ENCODE results near the gene PTBP3.
A peak's percentile ranks its signal among the peaks of the same experiment; 100 is the strongest.

- TF ChIP-seq CTCF (conservative IDR thresholded peaks at IDR 0.05; ENCODE audit: low read depth, low read length): no peak
- TF ChIP-seq ELK1 (IDR thresholded peaks at IDR 0.05; ENCODE audit: borderline replicate concordance, low read depth, low read length): no peak
- no peak for TF ChIP-seq RCOR1 (IDR thresholded peaks at IDR 0.05; ENCODE audit: insufficient replicate concordance, low read length)
- no peak for TF ChIP-seq RFX5 (IDR thresholded peaks at IDR 0.05; ENCODE audit: low read depth, low read length)
- TF ChIP-seq SMC3 (IDR thresholded peaks at IDR 0.05; ENCODE audit: low read depth, low read length): no peak
- TF ChIP-seq POLR2A (IDR thresholded peaks at IDR 0.05; ENCODE audit: low read depth, low read length): no peak
- TF ChIP-seq CEBPB (IDR thresholded peaks at IDR 0.05; ENCODE audit: low read depth, low read length): peak; percentile 50; the same call in 1 of the 2 replicates
- no peak for TF ChIP-seq CHD1 (IDR thresholded peaks at IDR 0.05; ENCODE audit: low read depth, low read length)
- no peak for TF ChIP-seq MXI1 (IDR thresholded peaks at IDR 0.05; ENCODE audit: borderline replicate concordance, low read depth, low read length)
- TF ChIP-seq BHLHE40 (IDR thresholded peaks at IDR 0.05; ENCODE audit: low read depth, low read length): no peak
- no peak for TF ChIP-seq USF2 (IDR thresholded peaks at IDR 0.05; ENCODE audit: low read depth, low read length)
- TF ChIP-seq FOS (IDR thresholded peaks at IDR 0.05; ENCODE audit: low read depth, low read length): no peak
- no peak for TF ChIP-seq RAD21 (IDR thresholded peaks at IDR 0.05; ENCODE audit: low read length)
Observed at GRCh38 chr9:112338561-112338960, 5.1 kb upstream of the PTBP3 start.

Measured in IMR-90 (cell line).